Measurements from ENCODE around the gene ACBD4.

ACBD4 gene

GRCh38 chr17:45161288-45162024 lies 26.0 kb downstream of the ACBD4 start, which contains the start of gene HEXIM2:
Gene HEXIM2, plus strand, starts transcription at chr17:45161875. Its CDS starts 919 bp downstream, at chr17:45162794.
- DNase-seq, result peak; percentile 98 to 100

DNA sequence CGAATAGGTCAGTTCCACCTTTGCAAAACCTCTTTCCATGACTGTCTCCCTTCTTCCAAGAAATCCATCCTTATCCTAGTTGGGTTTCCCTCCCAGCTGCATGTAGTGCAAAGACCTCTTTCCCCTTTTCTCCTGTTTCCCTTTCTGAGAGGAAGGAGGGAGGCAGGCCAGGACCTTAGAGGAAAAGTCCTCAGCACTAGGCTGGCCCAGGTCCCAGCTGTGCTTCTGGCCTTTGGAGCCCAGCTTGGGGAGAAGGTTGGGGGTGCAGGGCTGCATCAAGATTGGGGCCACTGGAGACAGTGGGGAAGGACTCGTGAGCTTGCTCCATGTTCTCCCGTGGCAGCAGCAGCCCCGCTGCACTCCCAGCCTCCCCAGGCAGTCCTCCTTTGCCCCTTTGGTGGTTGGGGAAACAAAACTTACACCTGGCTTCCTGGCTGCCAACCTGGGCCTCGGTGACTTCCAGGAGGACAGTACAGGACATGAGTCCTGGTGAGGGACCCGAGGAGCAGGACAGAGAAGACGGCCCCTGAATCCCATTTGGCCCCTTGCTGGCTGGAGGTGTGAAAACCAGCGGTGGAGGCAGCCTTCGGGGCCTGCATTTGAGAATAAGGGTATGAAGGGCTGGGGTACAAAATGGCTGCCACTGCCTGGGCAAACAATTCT lies 26.7 kb downstream of the ACBD4 start:
- DNase-seq, result no peak

DNA sequence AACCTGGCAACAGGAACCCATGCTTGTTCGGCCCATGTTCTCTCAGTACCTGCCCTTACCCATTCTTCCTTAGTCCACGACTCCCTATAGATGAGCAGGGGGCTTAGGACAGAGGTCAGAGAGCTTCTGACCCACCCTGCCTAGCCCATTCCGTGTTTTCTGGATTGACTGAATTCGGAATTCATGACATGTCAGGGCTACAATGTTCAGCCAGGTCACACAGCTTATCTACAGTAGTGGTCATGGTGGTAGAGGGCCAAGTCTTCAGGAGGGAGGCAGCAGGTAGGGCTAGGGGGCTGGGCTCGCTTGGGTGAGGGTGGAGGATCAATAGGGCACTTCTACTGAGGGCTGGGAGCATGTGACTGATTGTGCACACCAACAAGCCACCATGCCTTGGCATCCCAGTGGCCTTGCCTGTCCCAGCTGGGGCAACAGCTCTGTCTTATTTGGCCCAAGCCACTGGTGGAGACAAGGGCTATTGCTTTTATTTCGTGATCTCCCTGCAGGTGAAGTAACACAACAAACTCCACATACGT lies 29.3 kb downstream of the ACBD4 start:
- DNase-seq, result no peak

- no peak for DNase-seq
Observed at GRCh38 chr17:45168991-45169752, 33.7 kb downstream of the ACBD4 start.

- DNase-seq, result no peak
Observed at GRCh38 chr17:45170280-45170930, 34.9 kb downstream of the ACBD4 start.

DNA sequence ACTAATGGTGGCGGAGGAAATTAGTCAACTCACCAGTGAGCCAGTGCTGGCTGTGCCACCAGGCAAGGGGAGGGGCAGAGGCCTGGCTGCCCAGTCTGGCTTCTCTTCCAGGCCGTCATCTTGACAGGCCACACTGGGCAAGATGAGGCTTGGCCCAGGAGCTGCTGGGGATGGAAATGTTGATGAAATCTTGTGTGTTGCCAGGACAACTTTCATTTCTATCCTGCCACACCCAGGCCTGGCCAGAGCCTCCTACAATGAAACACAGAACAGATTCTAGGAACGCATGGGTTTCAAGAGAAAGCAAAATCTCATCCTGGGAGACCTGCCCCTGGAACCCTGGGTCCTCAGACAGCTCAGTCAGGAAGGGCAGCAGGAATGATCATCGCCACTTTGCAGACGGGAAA lies 35.4 kb downstream of the ACBD4 start:
- DNase-seq, result no peak

DNA sequence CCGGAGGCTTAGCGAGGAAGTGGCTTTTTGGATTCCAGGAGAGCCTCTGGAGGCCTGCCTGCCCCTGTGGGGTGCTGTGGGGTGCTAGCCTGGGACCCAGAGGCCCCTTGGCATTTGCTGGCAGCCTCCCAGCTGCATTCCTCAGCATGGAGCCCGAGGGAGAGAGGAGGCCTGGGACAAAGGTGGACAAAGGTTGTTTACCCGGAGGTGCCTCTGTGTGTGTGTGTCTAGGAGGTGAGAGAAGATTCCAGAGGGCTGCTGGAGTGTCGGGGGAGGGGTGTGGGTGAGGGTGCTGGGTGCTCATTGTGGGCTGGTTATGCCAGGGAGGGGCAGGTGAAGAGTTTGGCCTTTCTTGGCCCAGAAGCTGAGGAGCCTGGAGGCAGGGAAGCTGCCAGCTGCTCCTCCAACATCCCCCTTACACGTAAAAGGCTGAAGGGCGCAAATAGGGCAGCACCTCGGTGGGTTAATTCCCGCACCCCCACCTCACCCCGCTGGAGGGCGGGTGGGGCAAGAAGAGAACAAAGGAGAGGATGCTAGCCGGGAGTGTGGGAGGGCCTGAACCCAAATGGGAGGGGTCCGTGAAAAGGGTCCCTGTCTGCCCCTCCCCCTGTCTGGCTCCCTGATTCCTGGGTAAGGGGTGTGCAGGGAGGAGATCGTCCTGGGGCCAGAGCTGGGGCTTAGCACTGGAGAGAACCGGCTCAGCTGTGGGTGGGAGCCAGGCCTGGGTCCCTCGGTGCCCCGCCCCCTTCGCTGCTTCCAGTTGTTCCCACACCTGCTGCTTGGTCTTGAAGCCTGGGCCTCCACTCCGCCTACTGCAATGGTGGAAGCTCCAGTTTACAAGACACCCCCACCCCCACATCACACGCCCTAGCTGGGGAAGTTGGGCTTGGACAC lies 36.1 kb downstream of the ACBD4 start:
- DNase-seq, result no peak

GRCh38 chr17:45172232-45172540 lies 36.7 kb downstream of the ACBD4 start:
- no peak for DNase-seq

GRCh38 chr17:45172541-45173286 lies 37.2 kb downstream of the ACBD4 start:
- DNase-seq, result no peak

- DNase-seq, result no peak
Observed at GRCh38 chr17:45175759-45176115, 40.2 kb downstream of the ACBD4 start.

DNA sequence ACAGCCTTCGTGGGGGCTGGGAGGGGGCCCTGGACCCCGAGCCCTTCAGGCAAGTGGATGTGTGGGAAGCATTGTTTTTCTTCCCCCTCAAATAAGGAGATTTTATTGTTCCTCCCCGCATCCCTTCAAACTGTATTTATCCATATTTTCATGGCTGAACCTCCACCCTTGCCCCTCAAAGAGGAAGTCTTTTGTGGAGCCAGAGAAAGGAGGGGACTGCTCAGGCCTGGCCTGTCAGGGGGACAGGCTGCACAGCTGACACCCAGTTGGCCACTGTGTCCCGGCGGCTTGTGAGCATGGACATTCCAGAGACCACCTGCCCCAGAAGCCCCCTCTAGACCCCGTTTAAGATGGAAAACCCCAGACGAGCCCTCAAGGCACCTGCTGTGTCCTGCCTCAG lies 42.1 kb downstream of the ACBD4 start:
- DNase-seq, result no peak

- no peak for DNase-seq
Observed at GRCh38 chr17:45184144-45184543, 48.7 kb downstream of the ACBD4 start.

DNA sequence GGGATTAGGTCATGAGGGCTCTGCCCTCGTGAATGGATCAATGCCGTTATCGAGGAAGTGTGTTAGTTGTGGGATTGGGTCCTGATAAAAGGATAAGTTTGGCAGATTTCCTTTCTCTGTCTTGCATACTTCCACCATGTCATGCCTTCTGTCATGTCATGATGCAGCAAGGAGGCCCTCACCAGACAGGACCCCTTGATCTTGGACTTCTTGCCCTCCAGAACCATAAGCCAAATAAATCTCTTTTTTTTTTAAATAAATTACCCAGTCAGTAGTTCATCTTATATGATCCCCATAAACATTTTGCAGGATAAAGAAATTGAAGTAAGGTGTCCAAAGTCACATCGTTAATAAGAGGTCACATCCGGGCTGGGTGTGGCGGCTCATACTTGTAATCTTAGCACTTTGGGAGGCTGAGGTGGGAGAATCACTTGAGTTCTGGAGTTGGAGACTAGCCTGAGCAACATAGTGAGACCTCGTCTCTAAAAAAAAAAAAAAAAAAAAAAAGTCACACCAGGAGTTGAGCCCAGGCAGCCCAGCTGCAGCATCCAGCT lies 51.4 kb downstream of the ACBD4 start:
- no peak for DNase-seq

- no peak for DNase-seq
Observed at GRCh38 chr17:45189009-45189408, 53.5 kb downstream of the ACBD4 start.

DNA sequence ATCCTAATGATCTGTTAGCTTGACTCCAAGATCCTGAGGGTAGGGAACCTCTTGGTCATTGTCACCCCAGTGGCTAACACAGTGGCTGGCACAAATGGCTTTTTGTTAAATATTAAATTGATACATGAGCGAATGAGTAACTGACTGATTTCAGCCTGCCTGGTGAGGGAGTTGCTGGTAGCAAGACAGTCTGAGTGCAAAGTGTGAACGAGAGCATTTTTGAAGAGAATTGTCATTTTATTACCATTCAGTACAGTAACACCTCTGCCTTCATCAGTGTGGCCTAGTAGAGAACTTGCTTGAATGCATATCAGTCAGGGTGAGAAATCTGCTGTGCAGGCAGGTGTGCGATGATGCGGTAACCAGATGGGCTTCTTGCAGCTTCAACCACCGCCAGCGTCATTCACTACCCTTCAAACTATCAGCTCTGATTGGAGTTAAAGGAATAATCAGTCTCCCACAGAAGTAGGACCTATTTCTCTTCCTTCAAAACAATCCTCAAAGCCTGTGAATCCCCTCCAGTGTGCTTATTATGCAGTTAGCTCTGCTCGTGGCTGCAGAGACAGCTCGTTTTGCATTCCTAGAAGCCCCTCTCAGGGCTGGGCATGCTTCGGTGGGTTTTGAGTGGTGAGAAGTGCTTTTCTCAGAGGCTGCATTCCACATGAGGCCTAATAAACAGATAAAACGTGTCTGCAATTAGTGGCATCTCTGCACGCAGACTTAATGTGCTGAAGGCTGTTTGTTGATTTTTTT lies 55.2 kb downstream of the ACBD4 start:
- DNase-seq, result no peak

Measured in NCI-H1930 (cell line).